IMR-90 (cell line): ENCODE results near the gene GABRG1. TPM values are rescaled to one million over a fixed set of nuclear protein-coding genes. Genes with fewer than 3 reads are reported as not detected.

Experiments
- ATAC-seq: fragments of 200-7000 bp; cut with Tn5 transposase; 2 replicates; pipeline ENCODE4 v1.9.1; 2020; ENCODE audit warnings: low read depth, mild to moderate bottlenecking, moderate library complexity
- BruUV-seq: library from RNA; stranded (reverse); fragments of 400-500 nt; replicated peaks from 2 replicates; lab custom pipeline; 2021; lab: Mats Ljungman, UMichigan
- CTCF ChIA-PET: fragments of 300-600 bp; formaldehyde crosslinking; extraction: SDS; loops from one replicate; lab custom pipeline; 2021; ENCODE audit warnings: antibody characterized with exemption; lab: Yijun Ruan, JAX
- POLR2A ChIA-PET: fragments of 300-600 bp; sonication (Branson Sonifier 250); formaldehyde crosslinking; loops from one replicate; lab custom pipeline; 2022; ENCODE audit warnings: antibody characterized with exemption; ENCODE audit not compliant: unreplicated experiment; lab: Charles Lee
- DNase-seq: peaks from one replicate; pipeline ENCODE4 v3.0.0; 2013
- H2AFZ ChIP-seq: replicated peaks from 2 replicates; pipeline ENCODE3; 2013; ENCODE audit warnings: low read length, mild to moderate bottlenecking; ENCODE audit not compliant: poor library complexity
- H2AK5ac ChIP-seq: 2 replicates; pipeline ENCODE4 v1.6.1; 2013; ENCODE audit warnings: low read depth, low read length, inconsistent platforms
- H2AK9ac ChIP-seq: replicated peaks from 2 replicates; pipeline ENCODE3; 2013; ENCODE audit warnings: mild to moderate bottlenecking, low read depth, low read length, moderate library complexity; ENCODE audit not compliant: poor library complexity
- H2BK120ac ChIP-seq: 2 replicates; pipeline ENCODE4 v1.6.1; 2013; ENCODE audit warnings: low read depth, low read length, inconsistent platforms
- H2BK15ac ChIP-seq: 3 replicates; pipeline ENCODE4 v1.6.1; 2013; ENCODE audit warnings: low read depth, low read length, inconsistent platforms
- H2BK20ac ChIP-seq: 2 replicates; pipeline ENCODE4 v1.6.1; 2013; ENCODE audit warnings: low read depth, mild to moderate bottlenecking, inconsistent platforms, low read length, moderate library complexity
- H2BK5ac ChIP-seq: 2 replicates; pipeline ENCODE4 v1.6.1; 2013; ENCODE audit warnings: mild to moderate bottlenecking, low read depth, low read length, inconsistent platforms; ENCODE audit not compliant: poor library complexity, severe bottlenecking
- H3K14ac ChIP-seq: replicated peaks from 2 replicates; pipeline ENCODE4 v1.6.1; 2013; ENCODE audit warnings: low read depth, low read length, inconsistent platforms
- H3K18ac ChIP-seq: 2 replicates; pipeline ENCODE4 v1.6.1; 2013; ENCODE audit warnings: low read depth, low read length, control low read depth
- H3K23ac ChIP-seq: 2 replicates; pipeline ENCODE4 v1.6.1; 2013; ENCODE audit warnings: low read depth, low read length, inconsistent platforms
- H3K27ac ChIP-seq: 2 replicates; pipeline ENCODE4 v1.5.1; 2013; ENCODE audit warnings: mild to moderate bottlenecking, control low read depth, low read length; ENCODE audit not compliant: insufficient read depth
- H3K27me3 ChIP-seq: 2 replicates; pipeline ENCODE4 v1.6.1; 2013; ENCODE audit warnings: low read length; ENCODE audit not compliant: control insufficient read depth, insufficient read depth
- H3K36me3 ChIP-seq: 2 replicates; pipeline ENCODE4 v1.6.1; 2013; ENCODE audit warnings: low read length, mixed read lengths; ENCODE audit not compliant: control insufficient read depth, insufficient read depth
- H3K4ac ChIP-seq: 2 replicates; pipeline ENCODE4 v1.6.1; 2013; ENCODE audit warnings: low read depth, low read length, inconsistent platforms
- H3K4me1 ChIP-seq: 2 replicates; pipeline ENCODE4 v1.6.1; 2013; ENCODE audit warnings: low read length, mixed read lengths; ENCODE audit not compliant: control insufficient read depth, insufficient read depth
- H3K4me2 ChIP-seq: 2 replicates; pipeline ENCODE4 v1.6.1; 2013; ENCODE audit warnings: low read depth, mild to moderate bottlenecking, control low read depth, low read length, moderate library complexity
- H3K4me3 ChIP-seq: 2 replicates; pipeline ENCODE4 v1.5.1; 2013; ENCODE audit warnings: low read depth, mild to moderate bottlenecking, control low read depth, low read length, moderate library complexity; ENCODE audit not compliant: insufficient read depth
- H3K56ac ChIP-seq: 2 replicates; pipeline ENCODE4 v1.6.1; 2013; ENCODE audit warnings: low read length, inconsistent platforms; ENCODE audit not compliant: insufficient read depth; ENCODE audit errors: extremely low read depth
- H3K79me1 ChIP-seq, 2 experiments: 2 replicates each; pipeline ENCODE4 v1.6.1; 2013; ENCODE audit warnings: low read length in 2 of 2, inconsistent platforms in 1 of 2, low read depth in 1 of 2
- H3K9ac ChIP-seq: 2 replicates; pipeline ENCODE4 v1.6.1; 2013; ENCODE audit warnings: low read depth, low read length, control low read depth
- H3K9me1 ChIP-seq: 2 replicates; pipeline ENCODE4 v1.6.1; 2013; ENCODE audit warnings: low read length, inconsistent platforms; ENCODE audit not compliant: insufficient read depth
- H3K9me3 ChIP-seq: 2 replicates; pipeline ENCODE4 v1.6.1; 2013; ENCODE audit warnings: low read length; ENCODE audit not compliant: control insufficient read depth, insufficient read depth
- H4K20me1 ChIP-seq: 2 replicates; pipeline ENCODE4 v1.6.1; 2013; ENCODE audit warnings: low read length, inconsistent platforms; ENCODE audit not compliant: insufficient read depth
- H4K5ac ChIP-seq: 2 replicates; pipeline ENCODE4 v1.6.1; 2013; ENCODE audit warnings: mild to moderate bottlenecking, low read depth, low read length, control low read depth
- H4K8ac ChIP-seq, 2 experiments: 2 replicates each; pipeline ENCODE4 v1.6.1; 2013; ENCODE audit warnings: low read depth in 2 of 2, low read length in 2 of 2, control low read depth in 1 of 2, inconsistent platforms in 1 of 2
- H4K91ac ChIP-seq: 2 replicates; pipeline ENCODE4 v1.6.1; 2013; ENCODE audit warnings: low read depth, low read length, inconsistent platforms; ENCODE audit not compliant: insufficient read depth
- CEBPB ChIP-seq: IDR thresholded peaks from 2 replicates; pipeline ENCODE4 v1.6.1; 2012; ENCODE audit warnings: low read depth, low read length, improper control_type of control experiment
- FOS ChIP-seq: fragments of 150-350 bp; IDR thresholded peaks from 2 replicates; pipeline ENCODE4 v1.6.1; 2016; ENCODE audit warnings: low read depth, low read length
- MAFK ChIP-seq: IDR thresholded peaks from 2 replicates; pipeline ENCODE4 v1.6.1; 2012; ENCODE audit warnings: low read depth, low read length, improper control_type of control experiment
- MAZ ChIP-seq: IDR thresholded peaks from 2 replicates; pipeline ENCODE4 v1.6.1; 2012; ENCODE audit warnings: low read depth, mild to moderate bottlenecking, low read length, improper control_type of control experiment, moderate library complexity, borderline replicate concordance
- POLR2A ChIP-seq: IDR thresholded peaks from 2 replicates; pipeline ENCODE4 v1.6.1; 2012; ENCODE audit warnings: mild to moderate bottlenecking, low read depth, low read length
- RFX5 ChIP-seq: IDR thresholded peaks from 2 replicates; pipeline ENCODE4 v1.8.0; 2012; ENCODE audit warnings: low read depth, mild to moderate bottlenecking, low read length, moderate library complexity
- WGBS, 2 experiments: methylation state at CpG; one replicate each; pipeline versions ENCODE4 v1.1.5 to v1.1.7; 2013; ENCODE audit warnings: missing lambda C conversion rate in 2 of 2; ENCODE audit not compliant: insufficient read length in 1 of 2; ENCODE audit errors: extremely low coverage in 2 of 2; 5-methylcytosine and 5-hydroxymethylcytosine counted together
- dilution Hi-C: fragments of 300-500 bp; cut with HindIII; formaldehyde crosslinking; loops from one replicate; pipeline ENCODE4 v1.14.3; 2018; ENCODE audit warnings: low sequenced_read_pairs; ENCODE audit not compliant: unreplicated experiment
- in situ Hi-C: fragments of 300-500 bp; cut with MboI; formaldehyde crosslinking; loops from 3 replicates; pipeline ENCODE4 v1.14.3; 2019; ENCODE audit warnings: low sequenced_read_pairs, inconsistent platforms, mixed read lengths
- intact Hi-C: fragments of 100-400 bp; cut with micrococcal nuclease; formaldehyde crosslinking; loops from 2 replicates; pipeline ENCODE4 v1.10.0; 2022
- polyA plus RNA-seq, 3 experiments: library from polyadenylated mRNA; depleted of rRNA; stranded (reverse); fragments of >200 nt; gene quantifications; 2 replicates each; pipeline ENCODE4 v1.2.3, GENCODE V29; 2012; ENCODE audit warnings: low replicate concordance in 1 of 3
- total RNA-seq: library from RNA; depleted of rRNA; stranded (reverse); fragments of >200 nt; gene quantifications from 2 replicates; pipeline ENCODE4 v1.2.3, GENCODE V29; 2012
- TF ChIP-seq, protein P1 (sequence below): conservative IDR thresholded peaks from 2 replicates; pipeline ENCODE4 v1.5.1; 2012; ENCODE audit warnings: mild to moderate bottlenecking, low read depth, low read length, improper control_type of control experiment

GABRG1 gene
- total and polyA plus RNA-seq, 2 of the 4 experiments (the other 2 are of a cell fraction) = not detected

DNA sequence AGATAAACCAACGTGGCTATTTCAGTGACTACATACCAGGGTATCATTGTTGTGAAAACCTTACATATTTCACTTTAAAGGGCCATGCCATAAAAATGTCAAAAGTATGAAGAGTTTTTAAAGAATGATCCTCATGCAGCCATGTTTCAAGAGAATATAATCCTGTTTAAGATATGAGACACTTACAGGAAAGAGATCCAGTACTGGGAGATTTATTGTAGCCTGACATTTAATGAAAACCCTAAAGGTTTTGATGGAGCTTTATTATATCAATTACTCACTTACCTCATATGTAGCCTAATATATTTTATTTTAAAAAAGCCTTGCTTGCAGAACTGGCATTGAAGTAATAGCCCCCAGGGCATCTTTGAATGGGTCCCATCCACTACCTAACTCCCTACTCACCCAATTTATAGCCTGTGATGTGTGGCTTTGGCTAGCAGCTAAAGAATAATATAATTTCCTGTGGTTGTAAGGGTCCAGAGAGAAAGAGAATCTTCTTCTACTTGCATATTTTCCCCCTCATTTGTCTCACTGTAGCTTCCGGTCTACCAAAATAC, 7.7 kb upstream of the GABRG1 start:
- Histone ChIP-seq H3K36me3 (no peaks in the 10 kb centered on the region), H3K79me1 (no peaks in the 10 kb centered on the region), H3K23ac (no peak overlapping the region), H2AK5ac (no peak overlapping the region), H3K14ac (no peak overlapping the region), H4K8ac (no peak overlapping the region), H2BK120ac (no peak overlapping the region), H3K18ac (no peak overlapping the region), H4K20me1 (no peaks in the 10 kb centered on the region), H4K91ac (no peak overlapping the region), H3K4me3 (no peak overlapping the region), H2AFZ (no peak overlapping the region), H3K27me3 (no peaks in the 10 kb centered on the region), H3K4ac (no peak overlapping the region), H3K27ac (no peak overlapping the region), H2BK5ac (no peak overlapping the region), H2BK20ac (no peak overlapping the region), H2BK15ac (no peak overlapping the region), H3K9me1 (no peaks in the 10 kb centered on the region), H4K5ac (no peak overlapping the region), H3K9me3 (no peaks in the 10 kb centered on the region; the same call in 1 of the 2 replicates), H3K4me2 (no peak overlapping the region), H3K4me1 (no peaks in the 10 kb centered on the region), H2AK9ac (no peak overlapping the region), H3K56ac (no peak overlapping the region), H3K9ac (no peak overlapping the region)
- intact Hi-C loops (no loop called here), dilution Hi-C loops (no loop called here), in situ Hi-C loops (no loop called here)
- ATAC-seq (no peak), DNase-seq (no peak)
- ChIA-PET CTCF (no interaction called here), POLR2A (no interaction called here)
- WGBS, 2 experiments = no CpG with 5 or more reads among the region's 2 CpGs
- no peak for TF ChIP-seq POLR2A
- no peak for TF ChIP-seq MAFK
- TF ChIP-seq MAZ = no peak
- no peak for TF ChIP-seq CEBPB
- TF ChIP-seq, protein P1, sequence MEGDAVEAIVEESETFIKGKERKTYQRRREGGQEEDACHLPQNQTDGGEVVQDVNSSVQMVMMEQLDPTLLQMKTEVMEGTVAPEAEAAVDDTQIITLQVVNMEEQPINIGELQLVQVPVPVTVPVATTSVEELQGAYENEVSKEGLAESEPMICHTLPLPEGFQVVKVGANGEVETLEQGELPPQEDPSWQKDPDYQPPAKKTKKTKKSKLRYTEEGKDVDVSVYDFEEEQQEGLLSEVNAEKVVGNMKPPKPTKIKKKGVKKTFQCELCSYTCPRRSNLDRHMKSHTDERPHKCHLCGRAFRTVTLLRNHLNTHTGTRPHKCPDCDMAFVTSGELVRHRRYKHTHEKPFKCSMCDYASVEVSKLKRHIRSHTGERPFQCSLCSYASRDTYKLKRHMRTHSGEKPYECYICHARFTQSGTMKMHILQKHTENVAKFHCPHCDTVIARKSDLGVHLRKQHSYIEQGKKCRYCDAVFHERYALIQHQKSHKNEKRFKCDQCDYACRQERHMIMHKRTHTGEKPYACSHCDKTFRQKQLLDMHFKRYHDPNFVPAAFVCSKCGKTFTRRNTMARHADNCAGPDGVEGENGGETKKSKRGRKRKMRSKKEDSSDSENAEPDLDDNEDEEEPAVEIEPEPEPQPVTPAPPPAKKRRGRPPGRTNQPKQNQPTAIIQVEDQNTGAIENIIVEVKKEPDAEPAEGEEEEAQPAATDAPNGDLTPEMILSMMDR = no peak
- no peak for TF ChIP-seq FOS
- no peak for TF ChIP-seq RFX5
- BruUV-seq = no TSS peak
